Measurements from ENCODE around the gene ISL2. TPM values are rescaled to one million over a fixed set of nuclear protein-coding genes. Genes with fewer than 3 reads are reported as not detected.
"Not testable (repeated sequence)": the region's sequence is repeated elsewhere in the genome, so short reads cannot be mapped to it uniquely, and the experiment has no call there.

The ISL2 gene
- total RNA-seq, 1 experiment from 2014 or later: 8.3 TPM

- Histone ChIP-seq H4K20me1 (ENCODE audit: insufficient read depth, low read depth, low read length) (peaks cover 35% of the 10 kb centered on the region), H3K36me3 (ENCODE audit: insufficient read depth, low read length) (peaks cover 4% of the 10 kb centered on the region; the same call in 1 of the 2 replicates), H3K9ac (ENCODE audit: low read length) (no peak overlapping the region), H3K27ac (ENCODE audit: low read length) (no peak overlapping the region), H3K27me3 (ENCODE audit: low read length) (no peaks in the 10 kb centered on the region), H3K4me2 (ENCODE audit: low read depth, low read length, poor library complexity, severe bottlenecking) (no peak overlapping the region), H3K9me3 (ENCODE audit: low read length) (no peaks in the 10 kb centered on the region), H2AFZ (ENCODE audit: low read length) (no peak overlapping the region), H3K9me2 (replicated peaks; ENCODE audit: insufficient read depth, low read length) (no peaks in the 10 kb centered on the region), H3K4me1 (ENCODE audit: low read length) (peaks cover 15% of the 10 kb centered on the region), H3K4me3 (ENCODE audit: low read length) (no peak overlapping the region), H3K79me2 (ENCODE audit: low read length) (peaks cover 100% of the 10 kb centered on the region)
- DNase-seq: no peak
Measured at GRCh38 chr15:76303909-76304308, 32.7 kb upstream of the ISL2 start.

- Histone ChIP-seq H3K4me1 (ENCODE audit: low read length) (peaks cover 36% of the 10 kb centered on the region), H3K27ac (ENCODE audit: low read length) (no peak overlapping the region), H3K27me3 (ENCODE audit: low read length) (no peaks in the 10 kb centered on the region), H3K9me2 (replicated peaks; ENCODE audit: insufficient read depth, low read length) (no peaks in the 10 kb centered on the region), H3K79me2 (ENCODE audit: low read length) (peaks cover 65% of the 10 kb centered on the region), H3K9ac (ENCODE audit: low read length) (peak overlapping the region; percentile 94), H3K4me2 (ENCODE audit: low read depth, low read length, poor library complexity, severe bottlenecking) (peak overlapping the region; percentile 100), H3K9me3 (ENCODE audit: low read length) (no peaks in the 10 kb centered on the region), H3K4me3 (ENCODE audit: low read length) (peak overlapping the region; percentile 88), H3K36me3 (ENCODE audit: insufficient read depth, low read length) (peaks cover 7% of the 10 kb centered on the region; the same call in 1 of the 2 replicates), H2AFZ (ENCODE audit: low read length) (no peak overlapping the region), H4K20me1 (ENCODE audit: insufficient read depth, low read depth, low read length) (peaks cover 12% of the 10 kb centered on the region; the same call in 1 of the 2 replicates)
- DNase-seq: peak; percentile 29
Measured at GRCh38 chr15:76309601-76310330, 26.8 kb upstream of the ISL2 start.

GRCh38 chr15:76310475-76311099 lies 26.0 kb upstream of the ISL2 start:
- peak overlapping the region; percentile 61 for H3K27ac ChIP-seq (ENCODE audit: low read length)
- H2AFZ ChIP-seq (ENCODE audit: low read length): peak overlapping the region; percentile 79
- peaks cover 36% of the 10 kb centered on the region for H3K4me1 ChIP-seq (ENCODE audit: low read length)
- H3K9me2 ChIP-seq (replicated peaks; ENCODE audit: insufficient read depth, low read length): no peaks in the 10 kb centered on the region
- H3K4me2 ChIP-seq (ENCODE audit: low read depth, low read length, poor library complexity, severe bottlenecking): peak overlapping the region; percentile 100
- peaks cover 12% of the 10 kb centered on the region; the same call in 1 of the 2 replicates for H4K20me1 ChIP-seq (ENCODE audit: insufficient read depth, low read depth, low read length)
- peak overlapping the region; percentile 88 for H3K4me3 ChIP-seq (ENCODE audit: low read length)
- peaks cover 56% of the 10 kb centered on the region for H3K79me2 ChIP-seq (ENCODE audit: low read length)
- H3K36me3 ChIP-seq (ENCODE audit: insufficient read depth, low read length): peaks cover 7% of the 10 kb centered on the region; the same call in 1 of the 2 replicates
- peak overlapping the region; percentile 94 for H3K9ac ChIP-seq (ENCODE audit: low read length)
- H3K27me3 ChIP-seq (ENCODE audit: low read length): no peaks in the 10 kb centered on the region
- no peaks in the 10 kb centered on the region for H3K9me3 ChIP-seq (ENCODE audit: low read length)
- peak; percentile 81 for DNase-seq

GRCh38 chr15:76311100-76311953 lies 25.2 kb upstream of the ISL2 start, which contains the start of gene ETFA:
Gene ETFA (minus strand): TSS chr15:76311469. CDS start chr15:76311388, 81 bp downstream.
- Histone ChIP-seq H3K4me3 (ENCODE audit: low read length) (peak within 1 kb of the TSS; percentile 88), H3K9ac (ENCODE audit: low read length) (peak within 1 kb of the TSS; percentile 94), H3K27ac (ENCODE audit: low read length) (peak within 1 kb of the TSS; percentile 61), H3K36me3 (ENCODE audit: insufficient read depth, low read length) (peaks cover 7% of the 10 kb centered on the region; the same call in 1 of the 2 replicates), H2AFZ (ENCODE audit: low read length) (peak within 1 kb of the TSS; percentile 87), H3K9me2 (replicated peaks; ENCODE audit: insufficient read depth, low read length) (no peaks in the 10 kb centered on the region), H3K9me3 (ENCODE audit: low read length) (no peaks in the 10 kb centered on the region), H4K20me1 (ENCODE audit: insufficient read depth, low read depth, low read length) (peaks cover 12% of the 10 kb centered on the region; the same call in 1 of the 2 replicates), H3K79me2 (ENCODE audit: low read length) (peaks cover 49% of the 10 kb centered on the region), H3K4me1 (ENCODE audit: low read length) (peaks cover 36% of the 10 kb centered on the region), H3K4me2 (ENCODE audit: low read depth, low read length, poor library complexity, severe bottlenecking) (peak within 1 kb of the TSS; percentile 100), H3K27me3 (ENCODE audit: low read length) (no peaks in the 10 kb centered on the region)
- DNase-seq: peak; percentile 99

GRCh38 chr15:76312540-76313174 lies 23.9 kb upstream of the ISL2 start:
- H3K4me3 ChIP-seq (ENCODE audit: low read length): no peak overlapping the region
- no peaks in the 10 kb centered on the region for H3K9me3 ChIP-seq (ENCODE audit: low read length)
- no peak overlapping the region for H3K27ac ChIP-seq (ENCODE audit: low read length)
- peaks cover 3% of the 10 kb centered on the region; the same call in 1 of the 2 replicates for H3K36me3 ChIP-seq (ENCODE audit: insufficient read depth, low read length)
- DNase-seq: no peak
- no peaks in the 10 kb centered on the region for H3K9me2 ChIP-seq (replicated peaks; ENCODE audit: insufficient read depth, low read length)
- peaks cover 12% of the 10 kb centered on the region; the same call in 1 of the 2 replicates for H4K20me1 ChIP-seq (ENCODE audit: insufficient read depth, low read depth, low read length)
- peaks cover 36% of the 10 kb centered on the region for H3K79me2 ChIP-seq (ENCODE audit: low read length)
- no peaks in the 10 kb centered on the region for H3K27me3 ChIP-seq (ENCODE audit: low read length)
- peaks cover 26% of the 10 kb centered on the region for H3K4me1 ChIP-seq (ENCODE audit: low read length)
- H3K4me2 ChIP-seq (ENCODE audit: low read depth, low read length, poor library complexity, severe bottlenecking): no peak overlapping the region
- H3K9ac ChIP-seq (ENCODE audit: low read length): no peak overlapping the region
- no peak overlapping the region for H2AFZ ChIP-seq (ENCODE audit: low read length)

- not testable (repeated sequence) for H3K27ac ChIP-seq (ENCODE audit: low read length); H3K9me2 ChIP-seq (replicated peaks; ENCODE audit: insufficient read depth, low read length); DNase-seq; H2AFZ ChIP-seq (ENCODE audit: low read length); H3K4me2 ChIP-seq (ENCODE audit: low read depth, low read length, poor library complexity, severe bottlenecking); H3K4me3 ChIP-seq (ENCODE audit: low read length); H3K36me3 ChIP-seq (ENCODE audit: insufficient read depth, low read length); H3K9me3 ChIP-seq (ENCODE audit: low read length); H3K9ac ChIP-seq (ENCODE audit: low read length); H3K27me3 ChIP-seq (ENCODE audit: low read length)
- peaks cover 10% of the 10 kb centered on the region; the same call in 1 of the 2 replicates for H4K20me1 ChIP-seq (ENCODE audit: insufficient read depth, low read depth, low read length)
- H3K79me2 ChIP-seq (ENCODE audit: low read length): peaks cover 31% of the 10 kb centered on the region
- H3K4me1 ChIP-seq (ENCODE audit: low read length): peaks cover 26% of the 10 kb centered on the region
Measured at GRCh38 chr15:76313175-76313567, 23.4 kb upstream of the ISL2 start.

- H2AFZ ChIP-seq (ENCODE audit: low read length): no peak overlapping the region
- H3K79me2 ChIP-seq (ENCODE audit: low read length): peaks cover 25% of the 10 kb centered on the region
- peaks cover 21% of the 10 kb centered on the region for H3K4me1 ChIP-seq (ENCODE audit: low read length)
- H4K20me1 ChIP-seq (ENCODE audit: insufficient read depth, low read depth, low read length): peaks cover 6% of the 10 kb centered on the region; the same call in 1 of the 2 replicates
- H3K27ac ChIP-seq (ENCODE audit: low read length): no peak overlapping the region
- no peaks in the 10 kb centered on the region for H3K27me3 ChIP-seq (ENCODE audit: low read length)
- no peak overlapping the region for H3K4me3 ChIP-seq (ENCODE audit: low read length)
- H3K36me3 ChIP-seq (ENCODE audit: insufficient read depth, low read length): peaks cover 3% of the 10 kb centered on the region; the same call in 1 of the 2 replicates
- no peak for DNase-seq
- H3K4me2 ChIP-seq (ENCODE audit: low read depth, low read length, poor library complexity, severe bottlenecking): no peak overlapping the region
- no peak overlapping the region for H3K9ac ChIP-seq (ENCODE audit: low read length)
- H3K9me3 ChIP-seq (ENCODE audit: low read length): no peaks in the 10 kb centered on the region
- no peaks in the 10 kb centered on the region for H3K9me2 ChIP-seq (replicated peaks; ENCODE audit: insufficient read depth, low read length)
Measured at GRCh38 chr15:76313731-76314130, 22.8 kb upstream of the ISL2 start.

Measured in Karpas-422 (cell line).